Left lung (tissue), 10 donors: Measurements from ENCODE around the gene CRIM1. TPM values are rescaled to one million over a fixed set of nuclear protein-coding genes. Genes with fewer than 3 reads are reported as not detected.

Source experiments
- ATAC-seq: fragments of 200-7000 bp; cut with Tn5 transposase; one replicate; pipeline ENCODE4 v1.9.1; 2020; ENCODE audit warnings: moderate library complexity
- DNase-seq, 4 donors: peaks; one replicate each; pipeline ENCODE4 v3.0.0-alpha.2; 2013 to 2020
- H3K27ac ChIP-seq, 2 donors: fragments of 200-600 bp; sonication (generic) in 1 of 2; one replicate each; pipeline versions ENCODE4 v1.5.0 to v1.8.0; 2020 to 2021
- H3K27me3 ChIP-seq, 2 donors: fragments of 200-600 bp; sonication (generic) in 1 of 2; one replicate each; pipeline versions ENCODE4 v1.5.0 to v1.8.0; 2020 to 2021
- H3K36me3 ChIP-seq, 2 donors: fragments of 200-600 bp; sonication (generic) in 1 of 2; one replicate each; pipeline versions ENCODE4 v1.5.0 to v1.8.0; 2020 to 2021
- H3K4me1 ChIP-seq, 2 donors: fragments of 200-600 bp; one replicate each; pipeline ENCODE4 v1.8.0; 2021
- H3K4me3 ChIP-seq, 2 donors: fragments of 200-600 bp; sonication (generic) in 1 of 2; one replicate each; pipeline versions ENCODE4 v1.5.0 to v1.8.0; 2020 to 2021; ENCODE audit warnings: mild to moderate bottlenecking in 1 of 2
- H3K9me3 ChIP-seq, 2 donors: fragments of 200-600 bp; sonication (generic) in 1 of 2; one replicate each; pipeline versions ENCODE4 v1.5.0 to v1.8.0; 2020 to 2021
- CTCF ChIP-seq, 2 donors: fragments of 200-600 bp; sonication (generic) in 1 of 2; IDR thresholded peaks; one replicate each; pipeline versions ENCODE4 v1.5.0 to v1.8.0; 2021; ENCODE audit warnings: antibody characterized with exemption in 2 of 2
- intact Hi-C, 2 donors: fragments of 100-400 bp; cut with DNase I; formaldehyde crosslinking; loops; one replicate each; pipeline versions ENCODE4 v1.11.2 to v1.14.2; 2022
- polyA plus RNA-seq, 6 donors: library from polyadenylated mRNA; unstranded; fragments of 120-200 nt; gene quantifications; one replicate each; pipeline ENCODE4 v1.2.1, GENCODE V29; 2013; ENCODE audit not compliant: insufficient read length in 6 of 6
- total RNA-seq, 2 donors: library from RNA; stranded (reverse); fragmentation: NEBNext Ultra II Directional; extraction: Animal tissue kit (Norgen Biotek cat#: 25700); gene quantifications; one replicate each; pipeline ENCODE4 v1.2.1, GENCODE V29; 2021
- donor health status: DM: no; HTN: yes; CAD: no.
- donor health status: DM: no; HTN: no; CAD: no.

CRIM1 gene
- total and polyA plus RNA-seq, 8 donors, result 28.7 to 72.9 (median 31.4) TPM

GRCh38 chr2:36478332-36478738 is 122.8 kb downstream of the CRIM1 start:
- Histone ChIP-seq H3K27me3 (no peaks in the 10 kb centered on the region), H3K36me3 (peaks cover 0 to 34% of the 10 kb centered on the region in 2 donors), H3K4me3 (no peak overlapping the region), H3K9me3 (peaks cover 0 to 33% of the 10 kb centered on the region in 2 donors), H3K27ac (peak overlapping the region; percentile 10 to 39), H3K4me1 (peaks cover 14 to 31% of the 10 kb centered on the region in 2 donors)
- no peak for TF ChIP-seq CTCF (IDR thresholded peaks at IDR 0.05)
- DNase-seq (peak in 1 of 4 donors; percentile 51), ATAC-seq (peak; percentile 79)
- intact Hi-C loops, result no loop called here

- peaks cover 14 to 32% of the 10 kb centered on the region in 2 donors for H3K4me1 ChIP-seq
- no peaks in the 10 kb centered on the region for H3K27me3 ChIP-seq
- H3K36me3 ChIP-seq, result peaks cover 0 to 34% of the 10 kb centered on the region in 2 donors
- no peak for ATAC-seq
- no peak for DNase-seq
- H3K4me3 ChIP-seq, result no peak overlapping the region
- no peak for TF ChIP-seq CTCF (IDR thresholded peaks at IDR 0.05)
- peaks cover 0 to 28% of the 10 kb centered on the region in 2 donors for H3K9me3 ChIP-seq
- intact Hi-C loops, result no loop called here
- peak overlapping the region in 1 of 2 donors; percentile 10 for H3K27ac ChIP-seq
These were observed 123.4 kb downstream of the CRIM1 start for GRCh38 chr2:36478999-36479398.

- Histone ChIP-seq H3K27me3 (no peaks in the 10 kb centered on the region), H3K4me3 (no peak overlapping the region), H3K4me1 (peaks cover 14 to 32% of the 10 kb centered on the region in 2 donors), H3K36me3 (peaks cover 0 to 34% of the 10 kb centered on the region in 2 donors), H3K9me3 (peaks cover 0 to 24% of the 10 kb centered on the region in 2 donors), H3K27ac (no peak overlapping the region)
- DNase-seq, result peak in 1 of 4 donors; percentile 70
- ATAC-seq, result no peak
- no peak for TF ChIP-seq CTCF (IDR thresholded peaks at IDR 0.05)
- intact Hi-C loops, result no loop called here
These were observed 123.8 kb downstream of the CRIM1 start for GRCh38 chr2:36479406-36479805.

GRCh38 chr2:36480028-36480427 is 124.5 kb downstream of the CRIM1 start:
- Histone ChIP-seq H3K4me3 (no peak overlapping the region), H3K4me1 (peaks cover 14 to 34% of the 10 kb centered on the region in 2 donors), H3K9me3 (peaks cover 0 to 18% of the 10 kb centered on the region in 2 donors), H3K27me3 (no peaks in the 10 kb centered on the region), H3K27ac (no peak overlapping the region), H3K36me3 (peaks cover 0 to 34% of the 10 kb centered on the region in 2 donors)
- intact Hi-C loops, result loop anchor here in 1 of 2 donors (10.0 kb wide), 1 partner anchor 125 kb away; the partner anchor contains the start of gene CRIM1
- DNase-seq (no peak), ATAC-seq (no peak)
- no peak for TF ChIP-seq CTCF (IDR thresholded peaks at IDR 0.05)

- ATAC-seq (no peak), DNase-seq (no peak)
- Histone ChIP-seq H3K4me3 (no peak overlapping the region), H3K4me1 (peaks cover 16 to 37% of the 10 kb centered on the region in 2 donors), H3K27me3 (no peaks in the 10 kb centered on the region), H3K9me3 (peaks cover 0 to 12% of the 10 kb centered on the region in 2 donors), H3K36me3 (peaks cover 0 to 34% of the 10 kb centered on the region in 2 donors), H3K27ac (no peak overlapping the region)
- TF ChIP-seq CTCF (IDR thresholded peaks at IDR 0.05), result no peak
- intact Hi-C loops, result loop anchor here in 1 of 2 donors (10.0 kb wide), 1 partner anchor 126 kb away; the partner anchor contains the start of gene CRIM1
These were observed 125.1 kb downstream of the CRIM1 start for GRCh38 chr2:36480636-36481035.
